ENCODE data around the gene SDS.

GRCh38 chr12:113436993-113437728, 33.5 kb upstream of the SDS start:
- TF ChIP-seq CTCF (IDR thresholded peaks at IDR 0.05) (no peak), POLR2A (IDR thresholded peaks at IDR 0.05) (no peak), EP300 (IDR thresholded peaks at IDR 0.05) (no peak), POLR2AphosphoS5 (IDR thresholded peaks at IDR 0.05) (no peak)
